ENCODE measurements around the gene FILIP1L.

FILIP1L gene

GRCh38 chr3:100008081-100008698 is 106.1 kb downstream of the FILIP1L start:
- no peak for DNase-seq

DNA sequence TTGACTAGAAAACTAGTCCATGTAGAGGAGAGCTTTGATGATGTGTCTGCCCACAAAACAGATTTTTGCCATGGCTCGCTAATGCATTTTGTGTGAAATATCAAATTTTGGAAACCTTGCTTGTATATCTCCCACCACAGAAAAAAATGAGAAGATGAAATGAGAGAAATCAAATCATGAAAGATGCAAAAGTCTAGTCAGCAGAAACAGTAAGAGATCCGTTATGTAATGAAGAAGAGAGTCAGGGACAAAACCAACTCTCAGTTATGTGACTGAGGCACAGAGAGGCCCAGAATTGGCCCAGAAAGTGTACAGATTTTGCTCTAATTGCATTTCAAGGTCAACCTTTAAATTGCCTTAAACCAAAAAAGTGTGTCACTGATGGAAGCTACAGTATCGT is 107.0 kb downstream of the FILIP1L start:
- DNase-seq: no peak

DNA sequence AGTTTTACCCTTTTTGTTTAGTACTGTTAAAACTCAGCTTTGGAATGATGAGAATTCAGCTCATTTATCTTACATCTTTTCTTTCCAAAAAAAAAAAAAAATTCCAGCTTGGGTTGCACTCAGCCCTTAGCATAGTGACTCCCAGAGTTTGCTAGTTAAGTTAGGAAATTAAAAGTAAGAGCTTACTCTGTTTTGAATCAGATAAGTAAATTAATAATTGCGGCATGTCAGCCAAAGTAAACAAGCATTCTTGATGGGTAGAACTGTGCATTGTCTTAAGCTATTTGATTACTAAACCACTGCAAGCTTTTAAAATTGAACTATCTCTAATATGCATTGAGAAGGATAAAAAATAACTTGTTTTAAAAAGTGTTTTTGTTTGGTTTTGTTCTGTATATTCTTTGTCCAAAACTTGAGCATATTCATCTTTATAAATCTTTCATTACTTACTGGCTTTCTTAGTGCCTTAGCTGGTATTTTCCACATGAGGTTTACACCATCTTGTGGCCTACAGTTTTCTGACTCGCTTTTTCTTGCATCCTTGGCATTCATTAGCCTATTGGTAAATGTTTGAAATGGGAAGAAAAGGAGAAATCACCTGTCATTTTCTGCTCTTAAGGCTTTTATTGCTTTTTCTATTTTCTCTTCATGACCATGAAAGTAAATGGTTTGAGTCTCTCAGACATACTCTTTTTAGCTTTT is 107.6 kb downstream of the FILIP1L start:
- DNase-seq: no peak

GRCh38 chr3:100005665-100006393 is 108.5 kb downstream of the FILIP1L start:
- no peak for DNase-seq

DNA sequence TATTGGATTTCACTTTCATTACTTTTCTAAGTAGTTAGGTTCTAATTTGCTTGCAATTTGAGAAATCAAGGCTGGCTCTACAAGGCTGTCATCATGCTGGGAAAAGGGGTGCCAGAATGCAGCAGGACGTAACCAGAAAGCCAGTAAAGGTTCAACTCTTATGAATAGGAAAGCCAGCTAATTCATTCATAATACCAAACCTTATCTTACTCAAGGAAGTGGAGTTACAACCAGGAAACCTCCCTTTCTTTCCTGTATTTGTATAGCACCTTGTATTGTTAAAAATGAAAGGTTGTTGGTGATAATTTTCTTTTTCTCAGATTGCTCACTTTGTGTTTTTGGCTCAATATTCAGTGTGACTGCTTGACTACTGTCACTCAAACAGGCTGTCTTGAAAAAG is 109.4 kb downstream of the FILIP1L start:
- DNase-seq: no peak

GRCh38 chr3:100003609-100004503 is 110.4 kb downstream of the FILIP1L start:
- no peak for DNase-seq

DNA sequence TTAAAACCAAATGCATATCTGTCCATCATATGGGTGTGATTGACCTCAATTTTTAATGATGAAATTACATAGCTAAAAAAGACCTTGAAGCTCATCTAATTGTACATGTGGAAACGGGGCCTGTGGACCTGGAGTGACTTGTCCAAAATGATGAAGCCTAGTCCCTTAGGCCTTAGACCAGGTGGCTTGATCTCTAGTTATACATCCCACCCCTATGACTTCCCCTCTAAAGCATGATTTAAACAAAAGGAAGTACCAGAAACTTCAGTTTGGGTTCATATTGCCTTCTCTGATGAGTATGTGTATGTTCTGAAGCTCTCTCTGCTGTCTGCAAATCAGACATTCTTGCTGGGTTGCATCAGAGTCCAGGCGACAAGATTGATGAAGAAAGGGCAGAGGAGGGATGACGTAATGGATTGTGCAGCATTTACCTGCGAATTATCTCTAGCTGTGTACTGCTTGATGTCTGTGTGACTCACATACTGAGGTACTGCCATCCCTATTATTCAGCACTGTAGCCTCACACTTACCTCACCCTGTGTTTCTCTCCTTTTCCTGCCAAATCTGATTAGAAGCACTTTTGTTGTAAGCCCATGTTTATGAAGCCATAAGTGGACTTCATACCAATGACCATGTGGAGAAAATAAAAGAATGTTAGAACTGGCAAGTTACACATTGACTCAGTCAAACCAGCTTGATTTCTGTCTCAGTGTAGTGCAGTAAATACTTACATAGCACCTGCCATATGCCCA is 111.5 kb downstream of the FILIP1L start:
- no peak for DNase-seq

- no peak for DNase-seq
Observed at GRCh38 chr3:100001526-100002270, 112.6 kb downstream of the FILIP1L start.

DNA sequence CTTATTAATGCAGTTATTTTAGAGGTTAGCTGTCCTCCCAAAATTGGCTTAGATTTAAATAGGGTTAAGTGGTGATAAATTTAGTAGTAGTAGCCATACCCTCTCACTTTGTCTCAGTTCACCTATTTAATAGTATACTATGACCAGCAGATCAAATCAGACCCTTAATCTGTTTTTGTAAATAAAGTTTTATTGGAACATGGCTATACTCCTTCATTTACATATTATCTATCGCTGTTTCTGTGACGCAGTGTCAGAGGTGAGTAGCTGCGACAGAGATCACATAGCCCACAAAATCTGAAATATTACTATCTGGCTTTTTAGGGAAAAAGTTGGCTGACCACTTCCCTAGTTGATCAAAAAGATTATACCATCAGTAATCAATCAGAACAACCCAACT is 113.2 kb downstream of the FILIP1L start:
- no peak for DNase-seq

DNA sequence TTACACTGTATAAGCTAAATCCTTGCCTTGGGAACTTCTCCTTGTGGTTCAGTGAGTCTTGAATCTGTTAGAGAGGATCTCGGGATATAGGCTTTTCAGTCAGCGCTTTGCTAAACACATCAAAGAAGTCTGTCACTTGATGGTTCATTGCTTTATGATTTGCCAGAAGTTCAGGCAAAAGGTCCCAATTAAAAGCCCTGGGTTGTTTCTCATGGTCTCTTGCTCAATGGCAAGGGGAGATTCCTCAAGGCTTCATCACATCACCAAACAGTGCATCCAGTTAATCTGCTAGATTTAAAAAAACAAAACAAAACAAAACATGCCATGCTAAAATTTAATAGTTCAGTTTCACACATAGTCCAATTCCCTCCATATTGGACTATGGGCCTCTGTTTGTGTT is 114.8 kb downstream of the FILIP1L start:
- no peak for DNase-seq

DNA sequence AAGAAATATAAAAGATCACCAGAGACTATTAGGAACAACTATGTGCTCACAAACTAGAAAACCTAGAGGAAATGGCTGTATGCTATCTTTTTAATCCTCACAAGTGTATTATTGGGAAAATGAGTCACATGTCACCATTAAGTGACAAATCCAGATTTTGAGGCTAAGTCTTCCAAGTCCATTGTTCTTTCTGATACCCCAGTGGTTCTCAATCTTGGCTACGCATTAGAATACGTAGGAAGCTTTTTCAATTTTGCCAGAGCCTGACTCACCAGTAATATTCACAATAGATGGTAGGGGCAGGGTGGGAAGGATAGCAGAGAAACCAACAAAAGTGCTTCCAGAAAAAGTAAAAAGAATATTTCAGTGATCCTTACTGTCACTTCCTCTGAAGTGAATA is 117.0 kb downstream of the FILIP1L start:
- no peak for DNase-seq

- no peak for DNase-seq
Observed at GRCh38 chr3:99990179-99990578, 124.1 kb downstream of the FILIP1L start.

DNA sequence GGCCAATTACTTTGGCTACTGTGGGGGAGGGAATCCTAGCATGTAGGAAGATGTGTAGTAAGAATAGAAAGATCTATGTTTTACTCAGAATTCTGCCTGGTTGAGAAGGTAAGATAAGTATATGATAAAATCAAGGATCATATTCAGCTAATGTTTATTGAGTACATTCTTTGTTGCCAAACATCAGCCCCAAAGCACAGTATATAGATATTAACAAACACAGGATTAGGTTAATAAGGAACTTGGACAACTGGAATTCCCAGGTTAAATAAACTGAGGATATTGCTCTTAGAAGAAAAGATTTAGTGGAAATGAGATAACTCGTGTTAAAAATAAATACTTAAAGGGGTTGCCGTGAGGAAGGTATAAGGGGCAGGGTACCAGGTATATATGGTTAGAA is 129.6 kb downstream of the FILIP1L start:
- DNase-seq: no peak

DNA sequence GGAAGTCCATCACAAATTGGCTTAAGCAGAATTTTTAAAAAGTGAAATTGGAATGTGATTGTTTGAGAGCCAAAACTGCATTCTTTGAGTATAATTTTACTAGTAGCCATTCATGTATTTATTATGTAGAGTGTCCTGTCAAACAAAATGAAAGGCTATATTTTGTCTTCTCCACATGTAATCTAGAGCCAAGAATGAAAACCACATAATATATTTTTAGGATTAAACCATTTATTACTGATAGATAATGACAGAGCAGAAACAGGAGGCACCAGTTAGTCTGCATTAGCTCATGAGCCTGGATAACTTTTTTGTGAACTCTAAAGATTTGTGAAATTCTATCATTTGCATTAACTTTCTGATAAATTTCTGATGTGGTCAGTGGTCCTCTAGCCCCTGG is 130.2 kb downstream of the FILIP1L start:
- DNase-seq: no peak

DNA sequence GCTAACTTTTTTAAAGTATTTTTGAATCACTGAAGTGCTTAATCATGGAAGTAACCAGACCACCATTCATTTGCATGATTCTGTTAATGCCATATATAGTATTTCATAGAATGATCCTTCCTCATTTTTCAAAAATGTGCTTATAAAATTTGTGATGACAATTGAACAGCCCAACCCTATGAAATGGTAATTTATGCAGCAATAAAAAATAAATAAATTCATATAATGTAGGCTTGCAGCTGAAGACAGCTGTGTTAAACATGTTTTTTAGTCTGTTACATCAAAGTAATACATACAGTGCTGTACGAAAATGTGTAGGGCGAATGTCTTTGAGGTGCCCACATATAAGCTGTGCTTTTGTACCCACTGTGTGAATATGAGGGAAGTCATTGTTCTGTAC is 131.7 kb downstream of the FILIP1L start:
- DNase-seq: no peak

DNA sequence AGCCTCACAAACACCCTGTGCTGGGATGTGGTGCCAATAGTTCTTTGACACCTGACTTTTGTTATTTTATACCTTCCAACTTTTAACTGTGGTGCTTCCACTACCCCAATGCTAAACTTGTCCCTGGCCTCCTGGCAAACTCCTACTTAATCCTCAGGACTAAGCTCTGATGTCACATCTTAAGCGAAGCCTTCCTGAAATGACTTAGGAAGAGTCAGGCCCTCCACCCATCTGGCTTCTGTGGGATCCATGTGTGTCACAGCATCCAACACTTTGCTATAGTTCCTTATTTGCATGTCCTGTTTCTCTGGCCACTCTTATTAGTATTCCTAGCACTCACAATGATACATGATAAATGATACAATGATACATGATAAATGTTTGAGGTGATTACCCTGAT is 133.2 kb downstream of the FILIP1L start:
- no peak for DNase-seq

DNA sequence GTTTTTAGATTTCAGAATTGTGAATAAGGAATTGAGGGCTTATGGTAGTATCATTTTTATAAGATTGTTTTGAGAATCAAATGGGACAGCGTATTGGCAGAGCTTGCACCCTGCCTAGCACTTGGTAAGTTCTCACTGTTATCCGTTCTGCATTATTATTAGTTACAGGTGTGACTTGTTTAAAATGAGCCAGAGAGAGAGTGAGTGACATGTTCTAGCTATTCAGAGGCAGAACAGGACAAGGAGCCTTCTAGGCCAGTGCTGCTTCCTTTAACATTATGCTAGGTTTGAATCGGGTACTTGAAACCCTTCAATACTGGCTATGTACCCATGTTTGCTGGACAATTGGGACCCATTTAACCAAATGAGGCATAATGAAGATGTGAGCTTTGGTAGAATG is 133.7 kb downstream of the FILIP1L start:
- DNase-seq: no peak

DNA sequence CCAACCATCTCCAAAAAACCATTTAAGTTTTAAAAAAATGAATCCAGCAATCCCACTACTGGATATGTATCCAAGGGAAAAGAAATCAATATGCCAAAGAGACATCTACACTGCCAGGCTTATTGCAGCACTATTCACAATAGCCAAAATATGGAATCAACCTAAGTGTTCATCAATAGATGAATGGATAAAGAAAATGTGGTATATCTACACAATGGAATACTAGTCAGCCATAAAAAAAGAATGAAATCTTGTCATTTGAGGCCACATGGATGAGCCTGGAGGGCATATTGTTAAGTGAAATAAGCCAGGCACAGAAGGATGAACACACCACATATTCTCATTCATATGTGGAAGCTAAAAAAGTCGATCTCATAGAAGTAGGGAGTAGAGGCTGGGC is 136.1 kb downstream of the FILIP1L start:
- DNase-seq: no peak

DNA sequence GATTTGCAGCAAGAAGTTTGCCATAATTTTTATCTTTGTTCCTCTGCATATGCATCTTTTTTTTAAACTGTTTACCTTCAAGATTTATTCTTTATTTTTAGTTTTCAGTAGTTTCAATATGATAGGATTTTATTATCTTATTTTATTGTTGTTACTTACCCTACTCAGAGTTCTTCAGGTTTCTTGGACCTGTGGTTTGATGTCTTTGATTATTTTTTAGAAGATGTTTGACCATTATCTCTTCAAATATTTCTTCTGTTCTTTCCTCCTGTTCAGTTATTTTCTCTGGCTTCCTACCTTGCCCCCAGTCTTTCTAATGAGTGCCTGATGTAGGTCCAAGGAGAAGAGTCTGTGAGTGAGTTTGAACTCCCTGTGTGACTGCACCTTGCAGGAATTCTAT is 137.7 kb downstream of the FILIP1L start:
- DNase-seq: no peak

GRCh38 chr3:99974989-99975388 is 139.3 kb downstream of the FILIP1L start:
- DNase-seq: no peak

GRCh38 chr3:99972380-99973104 is 141.8 kb downstream of the FILIP1L start:
- DNase-seq: no peak
